Measurements from ENCODE around the gene BHLHE41. TPM values are rescaled to one million over a fixed set of nuclear protein-coding genes. Genes with fewer than 3 reads are reported as not detected.

BHLHE41 gene
- total and polyA plus RNA-seq, 12 donors: 0.33 to 62.9 (median 18.8) TPM

- Histone ChIP-seq H3K27me3 (no peaks in the 10 kb centered on the region), H3K4me3 (peak overlapping the region in 3 of 4 donors; percentile 25 to 74 (median 50)), H3K27ac (peak overlapping the region; percentile 37 to 99 (median 94)), H3K4me1 (replicated peaks in 1 of 2) (peaks cover 8 to 28% of the 10 kb centered on the region in 2 donors), H3K36me3 (replicated peaks in 1 of 2) (no peaks in the 10 kb centered on the region), H3K9me3 (replicated peaks in 1 of 3) (no peaks in the 10 kb centered on the region)
- WGBS, 4 donors: 0 to 1% (median 1%) methylated on average over 17 to 69 of the region's 69 CpGs
- TF ChIP-seq POLR2A (IDR thresholded peaks at IDR 0.05) (peak; percentile 29 to 65), CTCF (IDR thresholded peaks at IDR 0.05) (peak in 3 of 6 experiments; percentile 13 to 26 (median 15))
- DNase-seq: peak; percentile 68 to 86 (median 77)
- intact Hi-C loops (cut with DNase I): loop anchor here in 1 of 2 donors (10.0 kb wide), 1 partner anchor 152 kb away; no protein-coding TSS in a partner anchor
Observed at GRCh38 chr12:26122681-26123481, 2.0 kb downstream of the BHLHE41 start.

GRCh38 chr12:26122061-26122680 lies 2.7 kb downstream of the BHLHE41 start:
- Histone ChIP-seq H3K36me3 (replicated peaks in 1 of 2) (no peaks in the 10 kb centered on the region), H3K27ac (peak overlapping the region in 4 of 5 donors; percentile 54 to 99 (median 96)), H3K4me3 (peak overlapping the region in 3 of 4 donors; percentile 11 to 74 (median 50)), H3K27me3 (no peaks in the 10 kb centered on the region), H3K9me3 (replicated peaks in 1 of 3) (no peaks in the 10 kb centered on the region), H3K4me1 (replicated peaks in 1 of 2) (peaks cover 8 to 22% of the 10 kb centered on the region in 2 donors)
- TF ChIP-seq POLR2A (IDR thresholded peaks at IDR 0.05) (no peak), CTCF (IDR thresholded peaks at IDR 0.05) (no peak)
- 0 to 2% (median 1%) methylated on average over 17 to 88 of the region's 88 CpGs for WGBS, 4 donors
- intact Hi-C loops (cut with DNase I): loop anchor here in 1 of 2 donors (10.0 kb wide), 1 partner anchor 153 kb away; no protein-coding TSS in a partner anchor
- peak in 4 of 7 donors; percentile 33 to 47 (median 41) for DNase-seq

GRCh38 chr12:26121323-26122060 lies 3.3 kb downstream of the BHLHE41 start:
- no peaks in the 10 kb centered on the region for H3K36me3 ChIP-seq (replicated peaks in 1 of 2)
- 37 to 43% (median 40%) methylated on average over 15 of the region's 15 CpGs for WGBS, 4 donors
- no peak for DNase-seq
- TF ChIP-seq CTCF (IDR thresholded peaks at IDR 0.05): no peak
- TF ChIP-seq POLR2A (IDR thresholded peaks at IDR 0.05): no peak
- intact Hi-C loops (cut with DNase I): loop anchor here in 1 of 2 donors (10.0 kb wide), 1 partner anchor 153 kb away; no protein-coding TSS in a partner anchor
- peaks cover 4 to 16% of the 10 kb centered on the region in 2 donors for H3K4me1 ChIP-seq (replicated peaks in 1 of 2)
- H3K27ac ChIP-seq: peak overlapping the region in 4 of 5 donors; percentile 13 to 99 (median 96)
- peak overlapping the region in 2 of 4 donors; percentile 11 to 74 for H3K4me3 ChIP-seq
- no peaks in the 10 kb centered on the region for H3K27me3 ChIP-seq
- H3K9me3 ChIP-seq (replicated peaks in 1 of 3): no peaks in the 10 kb centered on the region

Measured in adrenal gland (tissue), 12 donors.